Esophagus muscularis mucosa (tissue), 3 donors: ENCODE results near the gene BORCS5.

Experiments
- POLR2AphosphoS5 ChIP-seq, 2 donors: sonication (generic); formaldehyde crosslinking; IDR thresholded peaks; one replicate each; pipeline ENCODE4 v1.6.1; 2017; ENCODE audit warnings: antibody characterized with exemption in 2 of 2
- TF ChIP-seq, protein P1 (sequence below), 3 experiments: fragments of 200-600 bp in 2 of 3; fragments of 450-650 bp in 1 of 3; sonication (generic) in 2 of 3; IDR thresholded peaks; one replicate each; pipeline ENCODE4 v1.5.1; 2017 to 2019; ENCODE audit warnings: antibody characterized with exemption in 3 of 3, mild to moderate bottlenecking in 2 of 3, moderate library complexity in 1 of 3

DNA sequence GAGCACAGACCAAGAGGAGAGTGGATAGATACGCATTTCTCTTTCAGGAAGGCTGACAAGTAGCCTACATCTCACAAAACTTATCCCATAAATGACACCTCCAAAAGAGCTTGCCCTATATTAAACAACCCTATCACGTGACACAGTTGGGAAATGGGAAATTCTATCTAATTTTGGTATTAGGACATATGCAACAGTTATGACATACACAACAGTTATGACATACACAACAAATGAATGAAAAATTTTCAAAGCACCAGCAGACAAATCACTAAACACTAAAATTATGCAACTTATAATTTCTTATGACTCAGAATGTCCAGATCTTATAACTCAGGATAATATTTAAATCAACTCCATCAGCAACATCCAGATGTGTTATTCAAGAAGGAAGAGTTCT lies 151.7 kb downstream of the BORCS5 start:
- TF ChIP-seq, protein P1, sequence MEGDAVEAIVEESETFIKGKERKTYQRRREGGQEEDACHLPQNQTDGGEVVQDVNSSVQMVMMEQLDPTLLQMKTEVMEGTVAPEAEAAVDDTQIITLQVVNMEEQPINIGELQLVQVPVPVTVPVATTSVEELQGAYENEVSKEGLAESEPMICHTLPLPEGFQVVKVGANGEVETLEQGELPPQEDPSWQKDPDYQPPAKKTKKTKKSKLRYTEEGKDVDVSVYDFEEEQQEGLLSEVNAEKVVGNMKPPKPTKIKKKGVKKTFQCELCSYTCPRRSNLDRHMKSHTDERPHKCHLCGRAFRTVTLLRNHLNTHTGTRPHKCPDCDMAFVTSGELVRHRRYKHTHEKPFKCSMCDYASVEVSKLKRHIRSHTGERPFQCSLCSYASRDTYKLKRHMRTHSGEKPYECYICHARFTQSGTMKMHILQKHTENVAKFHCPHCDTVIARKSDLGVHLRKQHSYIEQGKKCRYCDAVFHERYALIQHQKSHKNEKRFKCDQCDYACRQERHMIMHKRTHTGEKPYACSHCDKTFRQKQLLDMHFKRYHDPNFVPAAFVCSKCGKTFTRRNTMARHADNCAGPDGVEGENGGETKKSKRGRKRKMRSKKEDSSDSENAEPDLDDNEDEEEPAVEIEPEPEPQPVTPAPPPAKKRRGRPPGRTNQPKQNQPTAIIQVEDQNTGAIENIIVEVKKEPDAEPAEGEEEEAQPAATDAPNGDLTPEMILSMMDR (IDR thresholded peaks at IDR 0.05) = no peak
- TF ChIP-seq POLR2AphosphoS5 (IDR thresholded peaks at IDR 0.05) = no peak
